Left kidney (tissue), 2 donors: ENCODE measurements around the gene GATA2. TPM values are rescaled to one million over a fixed set of nuclear protein-coding genes. Genes with fewer than 3 reads are reported as not detected.

Experiments used
- DNase-seq: peaks from one replicate; pipeline ENCODE4 v3.0.0-alpha.2; 2013
- polyA plus RNA-seq: library from polyadenylated mRNA; unstranded; fragments of 120-200 nt; gene quantifications from one replicate; pipeline ENCODE4 v1.2.1, GENCODE V29; 2013; ENCODE audit not compliant: insufficient read length

The GATA2 gene
- polyA plus RNA-seq, 1 donor = 32.1 TPM

DNA sequence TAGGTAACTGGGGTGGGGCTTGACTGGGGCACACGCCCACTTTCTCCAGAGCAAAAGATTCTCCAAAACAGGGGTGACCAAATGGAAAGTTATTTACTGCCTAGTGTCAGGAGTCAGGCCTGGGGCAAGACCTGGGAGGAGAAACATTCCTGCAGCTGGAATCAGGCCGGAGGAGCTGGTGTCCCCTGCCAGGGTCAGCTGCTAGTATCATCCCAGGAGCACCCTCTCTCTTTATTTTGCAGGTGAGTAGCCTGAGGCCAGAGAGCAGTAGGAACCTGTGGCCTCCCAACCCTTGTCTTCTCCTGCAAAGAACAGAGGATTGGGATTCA, 59.2 kb downstream of the GATA2 start:
- DNase-seq = no peak

- no peak for DNase-seq
These were observed 59.8 kb downstream of the GATA2 start for GRCh38 chr3:128432971-128433836.

DNA sequence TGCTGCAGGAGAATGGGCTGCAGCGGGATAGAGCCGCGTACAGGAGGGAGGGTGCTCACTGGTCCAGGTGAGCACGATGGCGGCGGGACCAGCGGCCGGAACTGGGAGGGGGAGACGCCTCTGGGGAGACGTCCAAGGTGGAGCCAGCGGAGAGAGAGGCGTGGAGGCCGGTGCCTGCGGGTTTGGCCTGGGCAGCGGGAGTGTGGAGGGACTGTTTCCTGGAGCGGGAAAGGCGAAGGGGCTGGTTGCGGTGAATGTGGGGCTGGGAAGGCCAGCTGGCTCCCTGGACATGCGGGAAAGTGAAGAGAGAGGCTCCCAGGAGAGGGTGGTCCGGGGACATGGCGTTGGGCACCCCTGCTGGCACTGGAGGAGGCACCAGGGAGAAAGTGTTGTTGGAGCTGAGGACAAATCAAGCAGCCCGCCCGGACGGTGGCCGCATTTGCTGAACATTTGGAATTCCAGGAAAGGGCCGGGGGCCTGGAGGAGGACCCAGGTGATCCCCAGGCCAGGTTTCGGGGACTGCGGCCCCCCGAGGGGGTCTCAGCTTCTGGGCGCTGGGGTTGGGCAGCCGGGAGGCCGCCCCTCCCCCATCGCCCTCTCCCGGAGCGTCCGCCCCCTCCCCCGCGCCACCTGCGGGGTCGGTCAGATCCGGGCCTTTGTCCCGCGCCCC, 60.6 kb downstream of the GATA2 start:
- no peak for DNase-seq

GRCh38 chr3:128431803-128432300, 61.1 kb downstream of the GATA2 start:
- DNase-seq = no peak

- no peak for DNase-seq
These were observed 62.3 kb downstream of the GATA2 start for GRCh38 chr3:128430731-128431130.

- DNase-seq = no peak
These were observed 62.7 kb downstream of the GATA2 start for GRCh38 chr3:128430301-128430700.

DNA sequence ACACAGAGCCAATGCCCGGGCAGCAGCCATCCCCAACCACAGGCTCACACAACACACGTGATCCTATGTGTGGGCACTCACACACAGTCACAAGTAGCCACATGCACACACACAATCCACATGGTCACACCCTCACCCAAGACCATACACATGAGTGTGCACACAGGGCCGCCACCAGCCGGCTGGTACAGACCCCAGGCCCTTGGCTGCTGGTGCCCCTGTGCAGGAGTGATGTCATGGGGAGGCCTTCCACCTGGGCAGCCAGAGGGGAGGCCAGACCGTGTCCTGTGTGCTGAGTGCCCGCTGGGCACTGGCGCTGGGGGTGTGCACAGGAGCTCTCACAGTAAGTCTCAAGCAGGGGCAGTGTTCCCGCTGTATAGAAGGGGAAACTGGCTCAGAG, 63.2 kb downstream of the GATA2 start:
- DNase-seq = no peak

Other genes with a start within 250 kb of the GATA2 start
- gene DNAJB8, start 26.3 kb downstream of the GATA2 start, polyA plus RNA-seq = not detected
- 203 TPM for gene RPN1, start 157.6 kb upstream of the GATA2 start, polyA plus RNA-seq
- gene RAB7A, start 233.0 kb upstream of the GATA2 start, polyA plus RNA-seq = 262 TPM